Measurements from ENCODE around the gene ZMYND11. TPM values are rescaled to one million over a fixed set of nuclear protein-coding genes. Genes with fewer than 3 reads are reported as not detected.
A peak's percentile ranks its signal among the peaks of the same experiment; 100 is the strongest.

ZMYND11 gene
- total and polyA plus RNA-seq, 11 donors, result 22.7 to 96.6 (median 73.3) TPM

GRCh38 chr10:129810-130209 lies 5.4 kb upstream of the ZMYND11 start:
- Histone ChIP-seq H3K27ac (no peak overlapping the region), H3K4me3 (no peak overlapping the region), H3K27me3 (peaks cover 0 to 6% (median 0%) of the 10 kb centered on the region in 9 donors), H3K9me3 (no peaks in the 10 kb centered on the region), H3K4me1 (peaks cover 0 to 32% (median 19%) of the 10 kb centered on the region in 12 donors), H3K36me3 (no peaks in the 10 kb centered on the region)
- 36 to 47% (median 45%) methylated on average over 4 of the region's 4 CpGs for WGBS, 4 donors
- DNase-seq (no peak), ATAC-seq (no peak)
- no peak for TF ChIP-seq POLR2A (IDR thresholded peaks at IDR 0.05)
- TF ChIP-seq, protein P1, sequence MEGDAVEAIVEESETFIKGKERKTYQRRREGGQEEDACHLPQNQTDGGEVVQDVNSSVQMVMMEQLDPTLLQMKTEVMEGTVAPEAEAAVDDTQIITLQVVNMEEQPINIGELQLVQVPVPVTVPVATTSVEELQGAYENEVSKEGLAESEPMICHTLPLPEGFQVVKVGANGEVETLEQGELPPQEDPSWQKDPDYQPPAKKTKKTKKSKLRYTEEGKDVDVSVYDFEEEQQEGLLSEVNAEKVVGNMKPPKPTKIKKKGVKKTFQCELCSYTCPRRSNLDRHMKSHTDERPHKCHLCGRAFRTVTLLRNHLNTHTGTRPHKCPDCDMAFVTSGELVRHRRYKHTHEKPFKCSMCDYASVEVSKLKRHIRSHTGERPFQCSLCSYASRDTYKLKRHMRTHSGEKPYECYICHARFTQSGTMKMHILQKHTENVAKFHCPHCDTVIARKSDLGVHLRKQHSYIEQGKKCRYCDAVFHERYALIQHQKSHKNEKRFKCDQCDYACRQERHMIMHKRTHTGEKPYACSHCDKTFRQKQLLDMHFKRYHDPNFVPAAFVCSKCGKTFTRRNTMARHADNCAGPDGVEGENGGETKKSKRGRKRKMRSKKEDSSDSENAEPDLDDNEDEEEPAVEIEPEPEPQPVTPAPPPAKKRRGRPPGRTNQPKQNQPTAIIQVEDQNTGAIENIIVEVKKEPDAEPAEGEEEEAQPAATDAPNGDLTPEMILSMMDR (IDR thresholded peaks at IDR 0.05), result no peak
- intact Hi-C loops (cut with DNase I), result no loop called here

- H3K4me1 ChIP-seq, result peaks cover 6 to 41% (median 32%) of the 10 kb centered on the region in 12 donors
- H3K27me3 ChIP-seq, result peaks cover 0 to 6% (median 0%) of the 10 kb centered on the region in 9 donors
- ATAC-seq, result no peak
- peak overlapping the region in 9 of 12 donors; percentile 85 to 95 (median 90) for H3K4me3 ChIP-seq
- no peaks in the 10 kb centered on the region for H3K9me3 ChIP-seq
- no peak for DNase-seq
- no peaks in the 10 kb centered on the region for H3K36me3 ChIP-seq
- 70 to 75% (median 72%) methylated on average over 10 of the region's 10 CpGs for WGBS, 4 donors
- no peak for TF ChIP-seq POLR2A (IDR thresholded peaks at IDR 0.05)
- TF ChIP-seq, protein P1 (IDR thresholded peaks at IDR 0.05), result no peak
- H3K27ac ChIP-seq, result peak overlapping the region in 3 of 12 donors; percentile 94 to 98 (median 96)
- intact Hi-C loops (cut with DNase I), result no loop called here
These were observed 2.0 kb upstream of the ZMYND11 start for GRCh38 chr10:132946-133898.

GRCh38 chr10:134247-135131 lies 766 bp upstream of the ZMYND11 start:
- DNase-seq, result peak in 4 of 5 donors; percentile 27 to 72 (median 46)
- H3K36me3 ChIP-seq, result no peaks in the 10 kb centered on the region
- H3K4me1 ChIP-seq, result peaks cover 6 to 49% (median 31%) of the 10 kb centered on the region in 12 donors
- peak overlapping the region; percentile 82 to 95 (median 90) for H3K4me3 ChIP-seq
- TF ChIP-seq, protein P1 (IDR thresholded peaks at IDR 0.05), result peak in 1 of 12 donors; percentile 42
- TF ChIP-seq POLR2A (IDR thresholded peaks at IDR 0.05), result no peak
- intact Hi-C loops (cut with DNase I), result no loop called here
- 0 to 1% (median 1%) methylated on average over 67 to 84 of the region's 84 CpGs for WGBS, 4 donors
- H3K27ac ChIP-seq, result peak overlapping the region; percentile 91 to 98 (median 96)
- peak in 3 of 4 donors; percentile 34 to 47 (median 40) for ATAC-seq
- peaks cover 0 to 6% (median 0%) of the 10 kb centered on the region in 9 donors for H3K27me3 ChIP-seq
- H3K9me3 ChIP-seq, result no peaks in the 10 kb centered on the region
